Non-pigmented ciliary epithelial cell (primary cell): ENCODE results near the gene GRIN3A.
"Not testable (repeated sequence)": the region's sequence is repeated elsewhere in the genome, so short reads cannot be mapped to it uniquely, and the experiment has no call there.

Experiments used
- DNase-seq: peaks from one replicate; pipeline ENCODE4 v3.0.0-alpha.2; 2010; ENCODE audit warnings: low read depth

Gene GRIN3A

GRCh38 chr9:101738566-101739183 is at the start of gene GRIN3A:
Gene GRIN3A (minus strand): TSS chr9:101738647. CDS start chr9:101737979, 668 bp downstream.
- DNase-seq, result no peak

- no peak for DNase-seq
These were observed 49.4 kb upstream of the GRIN3A start for GRCh38 chr9:101787891-101788290.

GRCh38 chr9:101778332-101778731 is 39.9 kb upstream of the GRIN3A start:
- no peak for DNase-seq

- DNase-seq, result no peak
These were observed 26.0 kb upstream of the GRIN3A start for GRCh38 chr9:101764472-101764871.

- DNase-seq, result no peak
These were observed 20.0 kb upstream of the GRIN3A start for GRCh38 chr9:101758304-101758930.

- no peak for DNase-seq
These were observed 15.3 kb upstream of the GRIN3A start for GRCh38 chr9:101753716-101754115.

- no peak for DNase-seq
These were observed 13.4 kb upstream of the GRIN3A start for GRCh38 chr9:101751895-101752294.

- DNase-seq, result no peak
These were observed 864 bp upstream of the GRIN3A start for GRCh38 chr9:101739311-101739710.

GRCh38 chr9:101737705-101738565 is 512 bp downstream of the GRIN3A start:
- no peak for DNase-seq

- no peak for DNase-seq
These were observed 1.2 kb downstream of the GRIN3A start for GRCh38 chr9:101737165-101737704.

- no peak for DNase-seq
These were observed 1.7 kb downstream of the GRIN3A start for GRCh38 chr9:101736717-101737116.

GRCh38 chr9:101731429-101731828 is 7.0 kb downstream of the GRIN3A start:
- no peak for DNase-seq

GRCh38 chr9:101727612-101728524 is 10.6 kb downstream of the GRIN3A start:
- no peak for DNase-seq

GRCh38 chr9:101724271-101724670 is 14.2 kb downstream of the GRIN3A start:
- not testable (repeated sequence) for DNase-seq

- no peak for DNase-seq
These were observed 20.3 kb downstream of the GRIN3A start for GRCh38 chr9:101718192-101718591.

GRCh38 chr9:101716629-101717028 is 21.8 kb downstream of the GRIN3A start:
- no peak for DNase-seq

- DNase-seq, result no peak
These were observed 27.0 kb downstream of the GRIN3A start for GRCh38 chr9:101711330-101711941.

GRCh38 chr9:101708855-101709254 is 29.6 kb downstream of the GRIN3A start:
- DNase-seq, result no peak

GRCh38 chr9:101707721-101708120 is 30.7 kb downstream of the GRIN3A start:
- no peak for DNase-seq

- no peak for DNase-seq
These were observed 31.4 kb downstream of the GRIN3A start for GRCh38 chr9:101706997-101707396.

GRCh38 chr9:101706261-101706798 is 32.1 kb downstream of the GRIN3A start:
- DNase-seq, result no peak
